ENCODE data around the gene IL24.

The IL24 gene

GRCh38 chr1:206885341-206886060, 11.7 kb upstream of the IL24 start:
- Histone ChIP-seq H3K4me3 (ENCODE audit: severe bottlenecking) (no peak overlapping the region), H3K4me1 (ENCODE audit: insufficient read depth, poor library complexity, severe bottlenecking) (peaks cover 27% of the 10 kb centered on the region), H3K27me3 (ENCODE audit: insufficient read depth, poor library complexity, severe bottlenecking) (no peaks in the 10 kb centered on the region), H3K36me3 (ENCODE audit: low read depth) (no peaks in the 10 kb centered on the region), H3K27ac (ENCODE audit: poor library complexity, severe bottlenecking) (peak overlapping the region; percentile 37), H3K9me3 (ENCODE audit: severe bottlenecking) (no peaks in the 10 kb centered on the region)
- DNase-seq (ENCODE audit: low spot score) (no peak), ATAC-seq (ENCODE audit: low read depth) (no peak)
- TF ChIP-seq CTCF (IDR thresholded peaks at IDR 0.05; ENCODE audit: poor library complexity, severe bottlenecking): no peak

- ATAC-seq (ENCODE audit: low read depth): no peak
- no peak for DNase-seq (ENCODE audit: low spot score)
- H3K9me3 ChIP-seq (ENCODE audit: severe bottlenecking): no peaks in the 10 kb centered on the region
- H3K27ac ChIP-seq (ENCODE audit: poor library complexity, severe bottlenecking): no peak overlapping the region
- peaks cover 41% of the 10 kb centered on the region for H3K4me1 ChIP-seq (ENCODE audit: insufficient read depth, poor library complexity, severe bottlenecking)
- H3K4me3 ChIP-seq (ENCODE audit: severe bottlenecking): no peak overlapping the region
- no peaks in the 10 kb centered on the region for H3K36me3 ChIP-seq (ENCODE audit: low read depth)
- no peaks in the 10 kb centered on the region for H3K27me3 ChIP-seq (ENCODE audit: insufficient read depth, poor library complexity, severe bottlenecking)
- no peak for TF ChIP-seq CTCF (IDR thresholded peaks at IDR 0.05; ENCODE audit: poor library complexity, severe bottlenecking)
Measured at GRCh38 chr1:206886831-206887230, 10.4 kb upstream of the IL24 start.

- Histone ChIP-seq H3K9me3 (ENCODE audit: severe bottlenecking) (no peaks in the 10 kb centered on the region), H3K27ac (ENCODE audit: poor library complexity, severe bottlenecking) (no peak overlapping the region), H3K36me3 (ENCODE audit: low read depth) (no peaks in the 10 kb centered on the region), H3K27me3 (ENCODE audit: insufficient read depth, poor library complexity, severe bottlenecking) (no peaks in the 10 kb centered on the region), H3K4me3 (ENCODE audit: severe bottlenecking) (no peak overlapping the region), H3K4me1 (ENCODE audit: insufficient read depth, poor library complexity, severe bottlenecking) (peaks cover 49% of the 10 kb centered on the region)
- DNase-seq (ENCODE audit: low spot score) (no peak), ATAC-seq (ENCODE audit: low read depth) (no peak)
- no peak for TF ChIP-seq CTCF (IDR thresholded peaks at IDR 0.05; ENCODE audit: poor library complexity, severe bottlenecking)
Measured at GRCh38 chr1:206887701-206888100, 9.5 kb upstream of the IL24 start.

GRCh38 chr1:206890125-206891060, 6.8 kb upstream of the IL24 start:
- TF ChIP-seq CTCF (IDR thresholded peaks at IDR 0.05; ENCODE audit: poor library complexity, severe bottlenecking): no peak
- Histone ChIP-seq H3K36me3 (ENCODE audit: low read depth) (no peaks in the 10 kb centered on the region), H3K4me3 (ENCODE audit: severe bottlenecking) (no peak overlapping the region), H3K27ac (ENCODE audit: poor library complexity, severe bottlenecking) (peak overlapping the region; percentile 98), H3K4me1 (ENCODE audit: insufficient read depth, poor library complexity, severe bottlenecking) (peaks cover 68% of the 10 kb centered on the region), H3K27me3 (ENCODE audit: insufficient read depth, poor library complexity, severe bottlenecking) (no peaks in the 10 kb centered on the region), H3K9me3 (ENCODE audit: severe bottlenecking) (no peaks in the 10 kb centered on the region)
- ATAC-seq (ENCODE audit: low read depth) (peak; percentile 81), DNase-seq (ENCODE audit: low spot score) (peak; percentile 80)
